Measurements from ENCODE around the gene SYNM.

Gene SYNM

DNA sequence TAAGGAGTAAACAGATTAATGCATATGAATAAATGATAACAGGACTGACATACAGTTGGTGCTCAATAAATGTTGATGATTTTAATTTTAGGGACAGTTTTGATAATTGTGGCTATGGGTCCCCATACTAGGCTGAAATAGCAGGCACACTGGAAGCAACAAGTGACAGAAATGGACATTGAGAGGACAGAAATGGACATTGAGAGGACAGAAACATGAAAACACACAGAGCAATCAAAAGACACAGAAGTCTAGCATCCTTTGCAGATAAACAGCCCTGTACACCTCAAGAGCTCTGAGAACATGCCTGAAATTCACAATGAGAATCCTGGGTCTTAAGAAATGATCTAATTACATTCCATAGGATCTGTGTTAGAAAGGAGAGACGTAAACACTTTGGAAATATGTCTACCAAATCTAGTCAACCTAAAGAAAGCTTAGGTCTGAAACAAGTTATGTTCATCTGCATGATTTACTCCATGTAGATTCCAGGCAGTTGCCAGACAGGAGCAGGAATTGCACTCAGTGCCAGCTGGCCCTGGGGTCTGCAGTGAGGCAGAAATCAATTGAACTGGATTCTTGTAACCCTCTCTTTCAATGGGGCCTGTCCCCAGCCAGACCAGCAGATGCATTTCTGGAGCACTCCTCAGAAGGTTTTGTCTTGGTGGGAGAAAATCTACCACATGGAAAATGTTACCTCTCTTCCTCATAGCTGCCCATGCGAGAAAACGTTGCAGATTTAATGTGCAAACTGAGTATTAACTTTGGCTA lies 60.3 kb downstream of the SYNM start:
- DNase-seq (ENCODE audit: low read depth in 1 of 2, low spot score in 1 of 2) = no peak

DNA sequence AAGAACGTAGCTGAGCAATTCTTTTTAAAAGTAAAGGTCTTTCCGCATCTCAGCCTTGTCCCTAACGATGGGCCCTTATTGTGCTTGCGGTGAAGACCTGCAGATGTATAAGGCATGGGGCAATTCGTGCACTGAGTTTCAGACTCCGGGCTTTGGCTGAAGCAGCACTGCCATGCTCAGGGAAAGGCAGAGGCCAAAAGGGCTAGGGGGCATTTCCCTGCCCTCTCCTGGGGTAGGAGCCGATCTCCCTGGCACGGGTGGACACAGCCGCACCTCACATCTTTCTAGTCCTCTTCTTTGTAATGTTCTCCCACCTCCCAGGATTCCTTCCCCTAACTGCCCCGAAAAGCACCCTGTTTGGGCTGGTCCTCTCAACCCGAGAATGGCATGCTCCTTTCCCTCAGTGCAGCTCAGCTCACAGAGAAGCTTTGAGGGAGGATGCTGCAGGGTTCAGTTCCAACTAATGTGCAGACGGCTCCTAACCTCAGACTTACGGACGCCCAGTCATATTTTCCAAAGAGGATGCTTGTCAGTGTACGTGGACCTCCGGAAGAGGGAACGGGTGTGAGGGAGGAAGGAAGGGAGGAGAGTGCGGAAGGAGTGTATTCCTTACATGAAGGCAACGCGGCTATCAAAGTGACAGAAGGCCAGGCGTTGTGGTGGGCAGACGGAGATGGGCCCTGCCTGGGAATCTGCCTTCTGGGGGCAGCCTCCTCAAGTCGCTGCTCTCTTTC lies 61.2 kb downstream of the SYNM start:
- no peak for DNase-seq (ENCODE audit: low read depth in 1 of 2, low spot score in 1 of 2)

DNA sequence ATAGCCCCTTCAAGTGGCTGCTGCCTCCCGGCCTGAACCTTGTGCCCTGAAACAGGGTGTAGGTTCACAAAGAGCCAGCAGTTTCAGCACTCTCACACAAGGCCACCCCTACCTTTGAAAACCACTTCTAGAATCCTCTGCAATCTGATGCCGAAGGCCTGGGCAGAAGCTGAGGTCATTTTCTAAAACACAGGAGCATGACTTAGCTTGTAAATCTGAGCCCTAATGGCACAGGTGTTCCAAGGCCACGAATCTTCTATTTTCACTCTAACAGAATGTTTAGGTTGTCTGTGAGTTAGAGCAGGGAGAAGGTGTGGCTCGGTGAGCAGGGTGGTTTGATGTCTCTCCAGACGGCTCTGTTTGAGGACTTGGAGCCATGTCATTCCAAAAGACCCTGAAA lies 62.3 kb downstream of the SYNM start:
- DNase-seq (ENCODE audit: low read depth in 1 of 2, low spot score in 1 of 2) = no peak

DNA sequence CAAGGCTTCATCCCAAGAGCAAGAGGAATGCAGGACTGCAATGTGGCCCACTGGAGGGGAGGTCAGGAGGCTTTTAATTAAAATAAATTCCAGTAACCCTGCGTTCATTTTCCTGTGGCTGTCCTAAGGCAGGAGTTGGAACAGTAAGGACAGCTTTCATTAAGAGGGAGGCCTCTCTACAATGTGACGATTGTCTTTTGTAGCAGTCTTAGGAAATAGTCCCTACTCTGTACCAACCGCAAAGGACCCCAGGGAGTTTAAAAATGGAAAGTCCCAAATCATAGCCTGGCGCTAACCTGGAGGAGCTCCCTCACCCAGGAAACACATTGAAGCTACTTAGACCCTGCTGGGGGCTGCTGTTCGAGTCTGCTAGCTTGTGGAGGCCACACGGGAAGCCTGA lies 62.8 kb downstream of the SYNM start:
- DNase-seq (ENCODE audit: low read depth in 1 of 2, low spot score in 1 of 2) = no peak

DNA sequence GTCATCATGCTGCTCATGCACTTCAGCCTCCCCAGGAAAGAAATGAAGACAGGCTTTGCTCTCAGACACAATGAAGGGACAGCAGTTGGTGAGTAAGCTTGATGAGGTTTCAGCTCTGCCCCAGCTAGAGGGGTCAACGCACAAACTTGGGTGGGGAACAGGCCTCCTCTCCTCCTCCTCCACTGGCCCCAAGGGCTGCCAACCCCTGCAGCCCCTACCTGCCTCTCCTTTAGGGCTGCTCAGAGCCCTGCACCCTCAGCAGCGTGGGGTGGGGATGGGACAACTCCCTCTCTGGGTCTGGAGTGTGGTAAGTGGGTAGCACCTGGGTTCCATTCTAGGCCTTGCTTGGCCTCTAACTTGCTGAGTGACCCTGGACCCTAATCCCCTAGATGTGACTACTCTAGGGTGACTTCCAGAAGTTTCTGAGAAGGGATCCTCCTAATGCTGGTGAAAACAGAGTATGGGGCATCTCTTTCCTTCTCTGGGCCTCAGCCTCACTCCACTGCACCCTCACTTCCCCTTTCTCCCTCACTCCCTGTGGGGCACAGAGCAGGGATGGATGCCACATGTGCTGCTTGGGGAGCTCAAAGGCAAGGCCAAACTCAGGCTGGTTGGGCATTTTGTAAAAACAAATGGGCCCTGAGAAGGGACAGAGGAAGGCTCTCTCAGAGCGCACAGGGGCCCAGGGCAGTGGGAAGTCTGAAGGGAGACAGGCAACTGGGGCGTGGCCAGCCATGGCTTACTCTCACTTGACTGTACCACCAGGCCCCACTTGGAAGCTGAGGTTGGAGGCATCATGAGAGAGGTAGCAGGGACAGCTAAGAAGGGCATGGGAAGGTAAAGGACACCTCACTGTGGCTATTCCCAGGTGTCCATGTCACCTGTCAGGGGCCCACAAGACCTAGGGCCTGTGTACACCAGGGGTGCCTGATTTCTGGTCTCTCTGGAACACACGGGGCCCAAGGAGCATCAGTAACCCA lies 64.0 kb downstream of the SYNM start:
- no peak for DNase-seq (ENCODE audit: low read depth in 1 of 2, low spot score in 1 of 2)

DNA sequence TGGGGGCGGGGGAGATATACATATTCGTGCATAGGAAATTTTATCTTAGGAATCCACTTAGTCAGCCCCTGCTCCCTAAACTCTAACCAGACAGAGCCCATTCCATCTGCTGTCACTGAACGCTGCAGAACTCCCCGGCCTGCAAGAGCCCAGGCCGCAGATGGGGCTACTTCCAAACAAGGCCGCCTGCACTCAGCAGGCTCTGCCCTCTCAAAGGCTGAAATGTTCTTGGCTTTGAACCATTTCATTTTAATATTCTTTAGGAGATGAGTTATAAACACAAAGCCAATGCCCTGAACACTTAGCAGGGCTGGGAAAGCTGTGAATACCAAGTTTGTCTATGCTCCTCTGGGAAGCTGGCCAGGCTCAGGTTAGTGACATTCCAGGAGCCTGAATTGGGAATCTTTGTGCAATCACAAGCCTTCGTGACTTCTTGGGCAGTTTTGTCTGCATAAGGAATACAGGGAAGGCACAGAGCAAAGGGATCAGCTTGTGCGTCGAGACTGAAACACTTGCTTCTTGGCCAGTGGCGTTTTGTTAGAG lies 65.0 kb downstream of the SYNM start:
- no peak for DNase-seq (ENCODE audit: low read depth in 1 of 2, low spot score in 1 of 2)

DNA sequence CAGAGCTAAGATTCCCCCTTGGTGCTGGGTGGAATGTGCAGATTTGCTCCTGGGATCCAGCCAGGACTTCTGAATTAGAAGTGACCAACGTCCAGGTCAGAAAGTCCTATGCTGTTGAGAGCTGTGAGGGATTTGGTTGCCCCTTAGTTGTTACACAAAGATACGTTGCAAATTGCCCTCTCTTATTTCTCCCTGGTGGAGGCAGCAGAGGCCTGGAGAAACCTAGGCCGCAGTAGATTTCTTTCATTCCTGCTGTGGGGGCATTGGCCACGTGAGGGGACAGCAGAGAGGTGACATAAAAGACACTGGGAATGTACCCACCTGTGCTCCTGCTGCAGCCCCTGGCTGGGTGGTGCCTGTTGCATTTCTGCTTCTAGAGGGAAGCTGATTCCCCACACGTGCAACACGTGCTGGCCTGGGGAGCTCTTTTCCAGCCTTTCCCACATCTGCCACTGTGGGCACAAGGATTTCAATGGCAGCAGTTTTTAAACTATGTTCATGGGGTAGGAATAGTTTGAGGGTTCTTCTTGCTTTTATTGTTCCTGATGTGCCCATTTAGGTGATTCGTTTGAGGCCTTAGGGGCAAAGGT lies 65.7 kb downstream of the SYNM start:
- DNase-seq (ENCODE audit: low read depth in 1 of 2, low spot score in 1 of 2) = no peak

DNA sequence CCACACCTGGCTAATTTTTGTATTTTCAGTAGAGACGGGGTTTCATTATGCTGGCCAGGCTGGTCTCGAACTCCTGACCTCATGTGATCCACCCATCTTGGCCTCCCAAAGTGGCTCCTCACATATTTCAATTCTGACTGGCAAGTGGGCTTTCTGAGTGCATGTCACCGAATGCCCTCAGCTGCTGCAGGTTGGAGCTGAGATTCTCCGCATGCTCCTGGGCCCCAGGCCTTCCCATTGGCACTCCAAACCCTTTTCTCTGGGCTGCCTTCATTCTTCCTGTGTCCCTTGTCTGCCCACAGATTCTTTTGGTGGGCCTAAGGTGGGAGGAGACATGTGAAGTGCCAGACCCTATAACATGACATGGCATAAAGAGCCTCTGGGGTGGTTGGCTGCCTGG lies 67.3 kb downstream of the SYNM start:
- DNase-seq (ENCODE audit: low read depth in 1 of 2, low spot score in 1 of 2) = no peak

DNA sequence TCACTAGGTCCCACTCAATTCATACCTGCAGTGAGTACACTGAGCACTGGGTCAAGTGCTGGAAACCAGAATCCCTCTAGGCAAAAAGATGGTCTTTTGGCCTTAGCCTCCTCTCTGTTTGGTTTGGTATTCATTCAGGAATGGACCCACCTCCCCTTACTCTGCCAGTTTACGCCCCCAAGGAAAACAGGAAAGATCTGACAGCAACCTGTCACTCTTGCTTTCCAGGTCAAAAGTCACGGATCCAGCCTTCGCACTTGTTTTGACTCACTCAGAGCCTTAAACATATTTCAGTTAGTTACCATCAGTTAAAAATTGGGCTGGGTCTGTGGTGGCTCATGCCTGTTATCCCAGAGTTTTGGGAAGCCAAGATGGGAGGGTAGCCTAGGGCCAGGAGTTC lies 68.1 kb downstream of the SYNM start:
- no peak for DNase-seq (ENCODE audit: low read depth in 1 of 2, low spot score in 1 of 2)

DNA sequence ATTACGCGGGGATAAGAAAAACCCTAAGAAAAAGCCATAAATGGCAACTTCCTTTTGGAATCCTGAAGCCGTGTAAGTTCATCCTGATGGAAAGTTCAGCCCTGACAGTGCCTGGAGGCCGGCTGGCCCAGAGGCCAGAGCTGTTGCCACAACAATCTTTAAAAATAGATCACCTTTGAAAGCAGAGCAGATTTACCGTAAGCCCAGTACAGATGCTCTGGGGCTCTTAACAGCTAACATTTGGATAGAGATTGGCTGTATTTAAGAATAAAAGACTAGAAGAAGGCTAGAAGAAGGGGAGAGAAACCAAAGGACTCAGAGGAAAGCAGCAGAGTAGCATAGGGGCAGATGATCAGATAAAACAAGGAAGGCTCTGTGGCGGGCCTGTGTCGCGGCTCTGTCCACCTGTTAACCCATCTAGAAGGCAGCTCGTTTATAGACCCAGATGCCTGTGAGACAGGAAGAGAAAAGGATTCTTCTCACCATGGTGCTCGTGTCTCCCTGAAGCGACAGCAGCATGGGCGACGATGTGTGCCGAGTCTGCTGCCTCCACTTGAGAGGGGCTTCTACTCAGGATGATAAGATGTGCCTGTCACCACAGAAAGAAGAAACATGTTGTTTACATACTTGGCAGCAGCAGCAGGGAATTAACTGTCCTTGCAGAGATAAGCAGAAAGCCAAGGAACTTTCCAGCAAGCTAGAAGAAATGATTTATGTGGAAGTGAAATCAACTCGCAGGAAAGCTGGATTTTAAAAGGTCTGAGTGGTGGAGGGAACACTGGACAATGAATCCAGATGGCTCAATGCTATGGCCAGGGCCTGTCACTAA lies 69.9 kb downstream of the SYNM start:
- DNase-seq (ENCODE audit: low read depth in 1 of 2, low spot score in 1 of 2) = no peak

DNA sequence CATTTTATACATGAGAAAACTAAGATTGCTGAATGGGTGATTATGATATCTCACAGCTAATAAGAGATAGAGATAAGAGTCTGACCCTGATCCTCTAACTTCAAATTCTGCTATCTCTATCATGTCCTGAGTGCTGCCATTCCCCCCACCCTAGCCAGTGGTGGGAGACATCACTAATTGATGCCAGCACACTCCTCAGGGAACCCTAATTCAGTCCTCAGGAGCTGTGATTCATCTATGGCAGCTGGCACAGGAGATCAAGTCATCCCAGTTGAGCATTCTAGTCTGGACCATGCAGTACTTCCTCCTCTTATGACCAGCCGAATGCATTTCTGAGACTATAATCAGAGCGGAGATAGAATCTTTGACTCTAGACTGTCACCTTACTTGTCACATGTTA lies 71.9 kb downstream of the SYNM start:
- DNase-seq (ENCODE audit: low read depth in 1 of 2, low spot score in 1 of 2) = no peak

DNA sequence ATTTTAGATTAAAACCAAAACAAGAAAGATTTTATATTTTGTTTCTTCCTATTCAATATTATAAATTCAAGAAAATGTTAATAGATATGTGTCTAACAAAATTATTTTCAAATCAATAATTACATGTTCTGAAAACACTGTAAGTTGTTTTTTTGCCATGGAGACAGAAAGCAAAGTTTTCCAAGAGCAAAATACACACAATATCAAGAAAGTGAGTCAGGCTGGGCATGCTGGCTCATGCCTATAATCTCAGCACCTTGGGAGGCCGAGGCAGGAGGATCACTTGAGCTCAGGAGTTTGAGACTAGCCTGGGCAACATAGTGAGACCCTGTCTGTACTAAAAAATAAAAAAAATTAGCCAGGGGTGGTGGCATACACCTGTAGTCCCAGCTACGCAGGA lies 72.8 kb downstream of the SYNM start:
- no peak for DNase-seq (ENCODE audit: low read depth in 1 of 2, low spot score in 1 of 2)

DNA sequence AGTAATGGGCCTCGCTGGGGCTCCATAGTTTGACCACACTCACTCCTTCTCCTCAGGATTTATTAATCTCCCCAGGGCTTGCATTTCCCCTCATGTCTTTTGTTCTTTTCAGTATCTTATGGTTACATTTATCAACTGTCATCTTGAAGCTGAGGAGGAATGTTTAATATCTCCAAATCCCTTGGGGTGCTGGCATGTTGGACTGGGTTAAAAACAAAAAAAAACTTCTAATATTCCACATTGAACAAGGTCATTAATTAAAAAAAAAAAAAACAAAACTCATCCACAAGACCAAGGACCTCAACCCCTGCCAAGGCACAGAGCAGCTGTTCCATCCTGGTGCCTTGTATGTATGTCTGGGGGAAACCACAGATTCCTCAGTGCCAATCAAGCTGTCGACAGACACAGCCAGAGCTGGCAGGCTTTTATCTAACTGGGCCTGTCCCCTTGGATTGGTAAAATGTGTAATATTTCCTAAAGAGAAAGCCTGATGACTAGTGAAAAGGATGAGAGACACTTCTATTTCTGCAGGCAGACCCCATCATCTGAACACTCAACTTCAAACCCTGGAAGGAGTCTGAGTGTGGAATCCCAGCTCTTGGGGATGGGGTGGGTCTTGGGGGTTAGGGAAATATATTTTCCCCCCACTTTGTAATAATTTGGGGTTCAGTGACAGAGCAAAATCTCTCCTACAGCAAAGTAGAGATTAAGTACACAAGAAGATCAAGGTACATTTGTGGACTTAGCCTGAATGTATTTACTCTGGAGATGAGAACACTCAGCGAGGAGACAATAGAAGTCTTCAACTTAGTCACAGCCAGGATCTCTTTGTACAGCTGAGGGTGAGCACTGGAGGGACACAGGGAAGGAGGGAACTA lies 75.4 kb downstream of the SYNM start:
- DNase-seq (ENCODE audit: low read depth in 1 of 2, low spot score in 1 of 2) = no peak

DNA sequence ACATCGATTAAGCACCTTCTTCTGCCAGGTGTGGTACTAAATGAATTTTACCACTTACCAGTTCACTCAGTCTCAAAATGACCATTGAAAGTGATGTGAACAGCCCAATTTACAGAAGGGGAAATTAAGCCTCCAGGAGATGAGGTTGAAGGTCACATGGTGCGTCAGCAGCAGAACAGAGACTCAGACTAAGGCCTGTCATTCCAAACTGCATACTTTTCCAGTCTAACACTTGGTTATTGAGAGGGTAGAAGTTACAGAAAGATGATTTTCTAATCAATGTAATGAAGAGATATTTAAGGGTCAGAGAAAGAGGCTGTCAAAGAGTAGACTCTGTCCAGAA lies 76.1 kb downstream of the SYNM start:
- DNase-seq (ENCODE audit: low read depth in 1 of 2, low spot score in 1 of 2) = no peak

DNA sequence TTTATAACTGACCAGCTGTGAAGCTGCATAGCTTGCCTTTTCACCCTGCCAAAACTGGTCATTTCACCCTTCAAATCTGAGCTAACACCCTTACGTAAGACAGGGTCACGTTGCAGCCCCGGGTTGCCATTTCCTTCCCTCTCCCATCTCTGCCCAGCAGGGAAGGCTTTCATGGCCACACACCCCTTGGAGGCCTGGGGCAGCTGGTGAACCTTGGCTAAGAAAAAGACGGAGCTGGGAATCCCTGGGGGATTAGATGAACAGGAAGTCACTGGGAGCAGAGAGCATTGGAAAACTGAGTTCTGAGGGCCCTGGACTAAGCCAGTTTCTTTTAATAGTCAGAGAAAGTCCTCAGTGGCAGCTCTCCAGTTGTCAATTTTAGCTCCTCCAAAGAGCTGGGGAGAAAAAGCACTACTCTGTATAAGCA lies 76.7 kb downstream of the SYNM start:
- no peak for DNase-seq (ENCODE audit: low read depth in 1 of 2, low spot score in 1 of 2)

DNA sequence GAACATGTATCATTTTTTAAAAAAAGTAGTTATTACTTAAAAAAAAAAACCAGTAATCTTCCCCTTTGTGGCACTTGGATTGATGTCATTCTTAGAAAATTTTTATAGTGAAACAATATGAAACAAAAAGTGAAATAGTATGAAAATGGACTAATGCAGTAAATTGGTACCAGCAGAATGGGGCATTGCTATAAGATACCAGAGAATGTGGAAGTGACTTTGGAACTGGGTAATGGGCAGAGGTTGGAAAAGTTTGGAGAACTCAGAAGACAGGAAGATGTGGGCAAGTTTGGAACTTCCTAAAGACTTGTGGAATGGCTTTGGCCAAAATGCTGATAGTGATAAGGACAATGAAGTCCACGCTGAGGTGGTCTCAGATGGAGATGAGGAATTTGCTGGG lies 77.9 kb downstream of the SYNM start:
- no peak for DNase-seq (ENCODE audit: low read depth in 1 of 2, low spot score in 1 of 2)

All from stimulated activated CD4-positive, alpha-beta T cell treated with anti-CD3 and anti-CD28 coated beads, Interleukin-15, amount 100 ng/mL, for 1 hour (primary cell).